ENCODE data around the gene CEP170B. TPM values are rescaled to one million over a fixed set of nuclear protein-coding genes. Genes with fewer than 3 reads are reported as not detected.

The CEP170B gene
- total and polyA plus RNA-seq, 2 of the 8 experiments (the other 6 are each of a cell fraction or from before 2014, with no cell fraction given), result 9.1 to 33.8 TPM

DNA sequence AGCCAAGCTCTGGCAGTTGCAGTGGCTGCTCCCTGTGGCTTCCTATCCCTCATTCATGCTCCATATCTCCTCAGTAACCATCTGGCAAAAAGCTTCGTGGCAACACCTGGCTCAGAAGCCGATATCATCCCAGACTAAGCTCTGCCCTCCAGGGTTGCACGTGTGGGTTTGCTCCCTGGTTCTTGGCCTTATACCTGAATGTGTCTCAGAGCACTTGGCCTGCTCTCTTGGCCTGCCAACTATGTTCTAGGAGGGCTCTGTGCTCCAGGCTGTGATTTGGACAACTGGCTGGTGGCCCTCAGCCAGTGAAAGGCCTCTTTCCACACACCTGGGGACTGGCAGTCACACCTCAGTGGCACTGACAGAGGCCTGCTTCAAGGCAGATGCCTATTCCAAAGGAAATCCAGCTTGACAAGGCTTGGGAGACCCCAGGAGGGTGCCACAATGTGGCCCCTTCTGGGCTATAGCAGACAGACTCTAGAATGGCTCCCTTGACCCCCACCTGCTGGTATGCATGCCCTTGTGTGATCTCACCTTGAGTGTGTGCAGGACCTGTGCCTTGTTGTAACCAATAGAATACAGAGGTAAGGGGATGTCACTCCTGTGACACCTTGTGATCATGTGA, 70.1 kb downstream of the CEP170B start (continued):
- TF ChIP-seq POLR2AphosphoS5 (IDR thresholded peaks at IDR 0.05; ENCODE audit: low read depth, low read length), result no peak
- no peak for TF ChIP-seq BCL11A (IDR thresholded peaks at IDR 0.05; ENCODE audit: low read depth in 2 of 2, low read length in 2 of 2)
- TF ChIP-seq JUN (IDR thresholded peaks at IDR 0.05; ENCODE audit: low read depth, low read length), result no peak
- TF ChIP-seq JUND (IDR thresholded peaks at IDR 0.05; ENCODE audit: low read length), result no peak
- TF ChIP-seq, protein P1, sequence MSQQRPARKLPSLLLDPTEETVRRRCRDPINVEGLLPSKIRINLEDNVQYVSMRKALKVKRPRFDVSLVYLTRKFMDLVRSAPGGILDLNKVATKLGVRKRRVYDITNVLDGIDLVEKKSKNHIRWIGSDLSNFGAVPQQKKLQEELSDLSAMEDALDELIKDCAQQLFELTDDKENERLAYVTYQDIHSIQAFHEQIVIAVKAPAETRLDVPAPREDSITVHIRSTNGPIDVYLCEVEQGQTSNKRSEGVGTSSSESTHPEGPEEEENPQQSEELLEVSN (IDR thresholded peaks at IDR 0.05), result no peak

Data from H1 (cell line).